GM04503 (cell line): ENCODE measurements around the gene CACNA1A.

ENCODE experiments used
- DNase-seq: peaks from one replicate; pipeline ENCODE4 v3.0.0-alpha.2; 2012; ENCODE audit warnings: low read depth

The CACNA1A gene

DNA sequence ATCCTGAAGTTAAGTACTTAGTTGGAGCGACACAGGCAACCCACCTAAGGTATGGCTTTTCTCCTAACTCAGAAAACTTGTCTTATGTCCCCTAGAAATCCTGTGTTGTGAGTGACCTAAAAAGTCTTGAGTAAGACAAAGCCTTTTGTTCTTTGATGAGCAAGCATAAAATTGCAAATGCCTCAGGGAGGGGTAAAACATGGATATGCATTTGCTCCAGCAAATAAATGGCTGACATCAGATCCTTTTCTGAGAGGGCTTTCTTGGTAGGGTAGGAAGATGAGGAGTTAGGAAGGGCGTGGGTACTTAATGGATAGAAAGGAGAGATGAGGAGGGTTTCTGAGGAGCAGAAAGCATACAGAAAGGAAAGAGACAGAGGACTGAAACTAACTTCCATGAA is 192.4 kb downstream of the CACNA1A start:
- DNase-seq, result no peak

DNA sequence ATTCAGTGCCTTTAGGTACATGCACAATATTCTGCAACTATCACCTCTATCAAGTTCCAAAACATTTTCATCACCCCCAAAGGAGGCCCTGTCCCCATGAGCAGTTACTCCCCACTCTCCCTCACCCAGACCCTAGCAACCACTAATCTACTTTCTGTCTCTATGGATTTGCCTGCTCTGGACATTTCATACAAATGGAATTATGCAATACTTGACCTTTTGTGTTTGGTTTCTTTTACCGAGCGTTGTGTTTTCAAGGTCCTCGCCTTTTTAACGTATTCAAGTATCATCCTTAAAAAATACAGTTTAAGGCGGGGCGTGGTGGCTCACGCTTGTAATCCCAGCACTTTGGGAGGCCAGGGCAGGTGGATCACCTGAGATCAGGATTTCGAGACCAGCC is 196.4 kb downstream of the CACNA1A start:
- no peak for DNase-seq

DNA sequence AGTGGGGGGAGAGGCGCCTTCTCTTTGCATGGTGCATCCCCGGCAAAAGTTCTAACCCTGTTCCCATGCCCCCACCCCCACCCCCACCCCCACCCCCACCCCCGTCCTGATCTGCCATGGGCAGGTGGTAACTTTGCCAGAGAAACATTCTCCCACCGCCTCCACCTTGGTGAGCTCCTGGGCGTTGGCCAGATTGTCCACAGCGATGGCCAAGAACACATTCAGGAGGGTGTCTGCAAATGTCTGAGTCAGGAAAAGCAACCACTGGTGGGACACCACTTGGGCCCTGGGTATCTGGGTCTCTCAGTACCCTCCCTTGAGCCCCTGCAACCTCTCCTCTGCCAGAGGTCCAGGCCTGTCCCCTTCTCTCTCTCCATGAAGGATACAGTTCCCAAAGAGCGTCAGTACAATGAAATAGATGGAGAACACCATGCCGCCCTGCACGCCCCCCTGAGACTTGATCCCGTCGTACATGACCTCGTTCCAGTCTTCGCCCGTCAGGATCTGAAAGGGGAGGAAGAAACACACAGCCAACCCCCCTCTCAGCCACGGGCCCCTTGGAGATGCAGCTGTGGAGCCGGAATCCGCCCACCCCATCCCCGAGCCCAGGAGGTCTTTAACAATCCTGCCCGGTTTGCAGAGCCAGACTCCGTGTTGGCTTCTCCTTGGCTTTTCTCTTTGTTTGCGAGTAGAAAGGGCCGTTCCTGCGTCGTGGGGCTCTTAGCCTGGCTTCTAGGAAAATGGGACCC is 202.7 kb downstream of the CACNA1A start:
- no peak for DNase-seq

DNA sequence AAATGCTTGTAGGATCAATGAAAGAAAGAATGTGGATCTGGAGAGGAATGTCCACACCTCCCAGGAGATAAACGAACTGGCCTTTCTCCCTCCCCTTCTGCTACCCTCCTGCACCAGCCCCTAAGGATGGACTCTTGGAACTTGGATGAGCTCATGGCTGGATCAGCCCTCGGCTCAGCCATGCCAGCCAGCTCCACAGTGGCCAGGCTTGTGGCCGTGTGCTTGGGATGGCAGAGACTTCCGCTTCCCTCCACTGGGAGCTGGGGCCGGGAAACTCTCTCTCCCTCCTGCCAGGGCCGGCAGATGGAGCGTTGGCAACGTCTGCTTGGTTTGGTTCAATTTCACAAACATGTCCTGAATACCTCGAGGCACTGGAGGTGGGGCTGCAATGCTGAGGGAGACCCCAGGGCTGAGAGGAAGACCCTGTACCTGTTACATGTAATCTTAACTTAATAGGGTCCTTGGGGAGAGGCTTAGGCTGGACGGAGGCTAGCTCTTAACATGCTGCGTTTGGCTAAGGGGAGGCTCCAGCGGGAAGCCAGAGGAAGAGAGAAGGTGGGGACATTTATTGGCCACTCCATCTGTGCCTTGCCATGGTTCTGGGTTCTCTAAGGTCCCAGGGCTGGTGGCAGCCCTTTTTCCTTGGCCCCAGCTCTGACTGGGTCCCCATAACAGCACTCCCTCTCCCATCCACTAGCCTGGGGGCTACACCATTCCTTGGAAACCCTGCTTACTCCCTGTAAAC is 203.6 kb downstream of the CACNA1A start:
- no peak for DNase-seq

DNA sequence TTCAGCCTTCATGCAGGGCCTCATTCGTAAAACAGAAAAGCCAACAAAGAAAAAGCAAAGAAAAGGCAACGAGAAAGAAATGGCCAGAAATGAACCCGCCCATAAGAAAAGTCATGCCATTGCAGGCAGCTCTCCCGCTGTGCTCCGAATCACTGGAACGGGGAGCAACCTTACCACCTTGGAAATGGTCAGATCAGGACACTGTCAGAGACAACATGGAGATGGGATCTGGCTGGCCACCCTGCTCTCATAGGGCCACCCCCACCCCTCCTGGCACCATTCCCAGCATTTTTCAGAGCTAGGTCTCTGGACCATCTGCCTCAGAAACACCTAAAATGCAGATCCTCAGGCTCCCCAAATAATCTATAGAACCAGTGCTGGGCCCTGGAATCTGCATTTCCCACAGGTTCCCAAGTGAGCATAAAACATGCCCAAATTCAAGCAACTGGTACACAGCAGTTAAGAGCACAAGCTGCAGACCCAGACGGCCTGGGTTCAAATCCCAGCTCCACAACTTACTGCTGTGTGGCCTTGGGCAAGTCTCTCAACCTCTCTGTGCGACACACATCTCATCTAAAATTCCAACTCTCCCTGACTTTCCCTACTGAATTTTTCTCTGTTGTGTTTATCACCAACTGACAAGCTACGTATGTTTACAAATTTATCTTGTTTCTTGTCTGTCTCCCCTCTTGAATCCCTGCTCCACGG is 204.5 kb downstream of the CACNA1A start:
- no peak for DNase-seq

DNA sequence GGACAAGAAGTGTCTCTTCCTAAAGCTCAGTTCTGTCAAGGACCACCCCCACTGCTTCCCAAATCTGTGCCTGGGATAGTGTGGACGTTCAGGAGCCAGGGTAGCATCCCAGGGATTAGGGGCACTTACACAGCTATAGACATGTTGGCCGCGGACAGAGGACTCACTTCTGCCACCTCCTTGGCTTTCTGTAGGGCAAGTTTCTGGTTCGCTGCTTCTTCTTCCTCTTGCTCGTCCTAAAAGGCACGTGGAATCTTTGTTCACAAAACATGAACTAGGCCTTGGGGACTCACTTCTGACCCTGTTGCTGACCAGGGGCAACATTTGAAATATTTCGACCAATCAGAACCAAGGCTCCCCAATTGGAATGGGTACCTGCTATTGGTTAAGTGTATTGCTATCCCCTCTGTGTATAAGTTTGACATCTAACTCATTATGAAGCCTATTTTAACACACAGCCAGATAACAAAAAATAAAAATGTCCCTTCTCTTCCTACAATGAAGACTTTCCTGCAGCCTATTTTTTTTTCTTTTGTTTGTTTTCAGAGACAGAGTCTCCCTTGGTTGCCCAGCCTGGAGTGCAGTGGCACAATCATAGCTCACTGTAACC is 205.8 kb downstream of the CACNA1A start:
- DNase-seq, result no peak

DNA sequence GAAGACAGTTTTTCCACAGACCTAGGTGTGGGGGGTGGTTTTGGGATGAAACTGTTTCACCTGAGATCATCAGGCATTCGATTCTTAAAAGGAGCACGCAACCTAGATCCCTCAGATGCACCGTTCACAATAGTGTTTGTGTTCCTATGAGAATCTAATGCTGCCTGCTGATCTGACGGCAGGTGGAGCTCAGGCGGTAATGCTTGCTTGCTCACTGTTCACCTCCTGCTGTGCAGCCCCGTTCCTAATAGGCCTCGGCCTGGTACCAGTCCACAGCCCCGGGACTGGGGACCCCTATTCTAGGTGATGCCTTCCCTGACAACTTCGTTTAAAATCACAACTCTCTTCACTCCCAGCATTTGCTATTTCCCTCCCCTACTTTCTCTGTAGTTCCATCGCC is 206.4 kb downstream of the CACNA1A start:
- no peak for DNase-seq

DNA sequence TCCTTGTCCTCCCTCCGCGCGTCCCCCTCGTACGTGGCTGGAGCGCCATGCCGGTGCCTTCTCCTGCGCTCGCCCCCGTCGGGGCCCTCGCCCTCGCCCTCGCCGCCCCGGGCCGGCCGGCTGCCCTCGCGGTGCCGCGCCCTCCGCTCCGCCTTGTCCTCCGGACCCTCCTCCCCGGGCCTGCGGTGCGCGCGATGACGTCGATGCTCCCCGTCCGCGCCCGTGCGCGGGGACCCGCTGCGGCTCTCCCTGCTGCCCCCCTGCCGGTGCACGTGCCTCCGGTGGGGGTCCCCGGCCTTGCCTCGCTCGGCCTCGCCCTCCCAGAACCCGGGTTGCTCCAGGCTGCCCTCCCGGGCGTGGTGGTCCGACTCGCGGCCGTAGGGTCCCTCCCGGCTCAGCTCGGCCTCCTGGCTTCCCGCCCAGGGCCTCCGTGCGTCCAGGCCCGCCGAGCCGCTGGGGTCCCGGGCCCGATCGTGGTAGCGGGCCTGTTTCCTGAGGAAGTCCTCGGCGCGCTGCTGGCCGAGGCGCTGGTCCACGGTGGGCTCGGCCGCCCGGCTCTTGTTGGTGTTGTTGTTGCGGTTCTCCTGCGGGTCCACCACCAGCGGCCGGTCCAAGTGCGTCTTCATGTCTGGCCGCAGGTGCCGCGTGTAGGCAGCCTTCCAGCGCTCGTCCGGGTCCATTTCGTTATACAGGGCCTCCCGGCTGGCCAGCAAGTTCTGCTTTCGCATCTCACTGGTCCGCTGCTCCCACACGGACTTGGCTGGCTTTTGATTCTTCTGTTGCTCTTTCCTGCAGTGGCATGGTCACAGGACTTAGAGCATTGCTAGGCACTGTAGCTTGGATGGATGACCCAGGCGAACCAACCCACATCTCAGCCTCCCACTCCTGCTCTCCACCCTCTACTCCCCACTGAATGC is 207.5 kb downstream of the CACNA1A start:
- DNase-seq, result no peak

DNA sequence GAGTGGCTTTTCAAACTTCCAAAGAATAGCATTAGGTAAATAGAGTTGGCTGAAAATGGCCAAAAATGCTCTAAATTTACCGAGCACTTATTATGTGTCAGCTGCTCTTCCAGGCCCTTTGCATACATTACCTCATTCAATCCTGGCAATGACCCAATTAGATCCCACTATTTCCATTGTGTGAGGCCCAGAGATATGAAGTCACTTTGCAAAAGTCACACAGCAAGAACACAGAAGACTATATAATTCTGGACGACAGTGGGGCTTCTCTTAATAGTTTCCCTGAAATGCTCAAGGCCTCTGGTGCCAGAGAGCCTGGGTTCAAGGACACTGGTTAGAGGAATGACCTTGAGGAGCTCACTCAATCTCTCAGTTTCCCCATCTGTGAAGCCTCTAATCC is 209.3 kb downstream of the CACNA1A start:
- no peak for DNase-seq

DNA sequence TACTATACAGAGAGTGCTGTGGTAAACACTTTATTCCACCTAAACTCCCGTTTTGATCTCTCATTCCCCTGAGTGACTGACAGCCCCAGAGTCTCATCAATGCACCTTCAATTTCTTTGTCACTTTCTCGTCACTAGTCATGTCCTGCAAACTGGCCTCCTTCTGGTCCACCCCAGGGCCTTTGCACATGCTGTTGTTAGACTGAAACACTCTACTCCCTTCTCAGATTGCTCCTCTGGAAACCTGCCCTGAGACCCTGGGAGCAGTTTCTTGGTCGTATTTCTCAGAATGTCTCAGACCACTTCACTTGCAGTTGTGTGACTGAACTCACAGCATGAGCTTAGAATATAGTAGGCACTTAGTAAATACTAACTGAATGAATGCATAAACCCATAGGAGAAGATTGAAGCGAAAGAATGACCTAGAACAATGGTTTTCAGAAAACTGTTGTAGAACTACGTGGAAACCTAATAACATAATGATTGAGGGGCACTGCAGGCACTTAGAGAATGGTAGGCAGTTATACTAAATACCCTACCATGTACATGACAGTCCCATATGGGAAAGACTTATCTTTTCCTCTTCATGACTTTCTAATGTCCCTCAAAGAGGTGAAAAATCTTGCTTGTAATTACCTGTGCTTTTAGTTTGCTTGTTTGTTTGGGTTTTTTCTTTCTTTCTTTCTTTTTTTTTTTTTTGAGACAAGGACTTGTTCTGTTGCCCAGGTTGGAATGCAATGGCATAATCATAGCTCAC is 211.3 kb downstream of the CACNA1A start:
- no peak for DNase-seq

DNA sequence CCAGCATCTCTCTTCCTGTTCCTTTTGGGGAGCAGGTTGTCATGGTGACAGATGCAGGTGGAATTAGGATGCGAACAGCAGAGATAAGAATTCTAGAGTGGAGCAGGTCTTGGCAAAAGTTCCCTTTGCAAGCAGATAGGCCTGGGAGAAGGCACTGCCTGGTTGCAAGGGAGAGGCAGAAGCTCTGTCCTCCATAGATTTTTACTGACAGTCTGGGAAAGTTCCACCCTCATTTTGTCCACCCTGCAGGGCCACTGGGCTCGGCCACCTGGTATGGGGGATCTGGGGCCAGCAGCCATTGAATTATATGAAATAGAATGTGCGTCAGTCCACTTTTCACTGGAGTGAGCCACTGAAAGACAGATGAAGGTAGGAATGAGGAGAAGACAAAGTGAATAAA is 214.4 kb downstream of the CACNA1A start:
- DNase-seq, result no peak

DNA sequence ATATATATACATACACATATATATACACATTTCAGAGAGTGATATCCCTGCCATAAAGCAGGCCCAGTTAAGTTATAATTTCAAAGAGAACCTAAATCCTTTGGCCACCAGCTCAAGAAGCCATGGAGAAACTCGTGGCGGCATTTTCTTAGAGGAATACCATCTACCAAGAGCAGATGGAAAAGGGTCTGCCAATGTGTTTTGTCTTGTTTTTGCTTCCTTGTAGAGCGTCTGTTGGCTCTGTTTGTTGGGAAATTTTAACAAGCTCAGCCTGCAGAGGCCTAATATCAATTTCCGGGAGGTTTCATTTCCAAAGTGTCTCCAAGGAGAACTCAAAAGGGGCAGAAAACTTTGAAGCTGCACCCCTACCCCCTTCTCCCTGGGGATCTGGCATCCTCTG is 215.5 kb downstream of the CACNA1A start:
- DNase-seq, result no peak

DNA sequence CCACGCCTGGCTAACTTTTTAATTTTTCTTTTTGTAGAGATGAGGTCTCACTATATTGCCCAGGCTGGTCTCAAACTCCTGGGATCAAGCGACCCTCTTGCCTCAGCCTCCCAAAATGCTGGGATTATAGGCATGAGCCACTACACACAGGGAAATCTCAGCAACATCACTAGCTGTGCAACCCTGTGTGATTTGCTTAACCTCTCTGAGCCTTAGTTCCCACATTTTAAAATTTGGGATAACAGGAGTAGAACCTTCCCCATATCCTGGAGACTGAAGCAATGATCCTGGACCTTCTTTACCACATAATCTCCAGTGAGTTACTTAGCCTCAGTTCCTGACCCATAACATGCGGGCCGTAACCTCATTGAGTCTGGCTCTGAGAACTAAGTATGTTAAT is 217.0 kb downstream of the CACNA1A start:
- no peak for DNase-seq

DNA sequence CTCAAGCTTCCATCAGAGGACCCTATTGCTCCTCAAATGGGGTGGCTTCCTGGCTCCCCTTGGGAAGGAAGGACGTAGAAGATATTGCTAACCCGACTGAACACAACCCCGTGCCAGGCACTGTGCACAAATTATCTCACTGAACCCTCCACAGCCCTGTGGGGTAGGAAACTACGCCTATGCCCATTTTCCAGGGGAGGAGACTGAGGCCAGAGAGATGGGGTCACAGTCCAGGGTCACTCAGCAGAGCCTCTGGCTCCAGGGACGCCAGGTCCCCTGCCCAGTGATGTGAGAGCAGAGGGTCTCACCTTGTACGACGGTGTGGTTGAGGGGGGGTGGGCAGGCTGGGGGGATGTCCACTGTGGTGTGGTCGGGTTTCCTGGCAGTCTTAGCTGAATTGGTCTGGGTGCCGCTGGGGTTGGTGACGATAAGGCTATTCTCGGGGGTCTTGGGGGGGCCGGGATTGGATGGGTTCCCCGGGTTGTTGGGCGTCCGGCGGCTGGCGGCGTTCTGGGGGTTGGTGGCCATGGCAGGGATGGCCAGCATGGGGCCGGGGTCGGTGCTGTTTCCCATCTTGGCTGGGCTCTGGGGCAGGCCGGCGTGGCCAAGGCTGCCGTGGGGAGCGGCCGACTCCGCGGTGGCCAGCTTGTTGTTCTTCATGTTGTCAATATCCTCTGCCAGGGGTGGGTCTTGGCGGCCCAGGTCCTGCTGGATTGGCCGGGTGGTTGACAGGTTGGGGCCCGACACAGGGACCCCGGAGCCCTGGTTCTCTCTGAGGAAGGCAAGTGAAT is 219.9 kb downstream of the CACNA1A start:
- DNase-seq, result no peak

DNA sequence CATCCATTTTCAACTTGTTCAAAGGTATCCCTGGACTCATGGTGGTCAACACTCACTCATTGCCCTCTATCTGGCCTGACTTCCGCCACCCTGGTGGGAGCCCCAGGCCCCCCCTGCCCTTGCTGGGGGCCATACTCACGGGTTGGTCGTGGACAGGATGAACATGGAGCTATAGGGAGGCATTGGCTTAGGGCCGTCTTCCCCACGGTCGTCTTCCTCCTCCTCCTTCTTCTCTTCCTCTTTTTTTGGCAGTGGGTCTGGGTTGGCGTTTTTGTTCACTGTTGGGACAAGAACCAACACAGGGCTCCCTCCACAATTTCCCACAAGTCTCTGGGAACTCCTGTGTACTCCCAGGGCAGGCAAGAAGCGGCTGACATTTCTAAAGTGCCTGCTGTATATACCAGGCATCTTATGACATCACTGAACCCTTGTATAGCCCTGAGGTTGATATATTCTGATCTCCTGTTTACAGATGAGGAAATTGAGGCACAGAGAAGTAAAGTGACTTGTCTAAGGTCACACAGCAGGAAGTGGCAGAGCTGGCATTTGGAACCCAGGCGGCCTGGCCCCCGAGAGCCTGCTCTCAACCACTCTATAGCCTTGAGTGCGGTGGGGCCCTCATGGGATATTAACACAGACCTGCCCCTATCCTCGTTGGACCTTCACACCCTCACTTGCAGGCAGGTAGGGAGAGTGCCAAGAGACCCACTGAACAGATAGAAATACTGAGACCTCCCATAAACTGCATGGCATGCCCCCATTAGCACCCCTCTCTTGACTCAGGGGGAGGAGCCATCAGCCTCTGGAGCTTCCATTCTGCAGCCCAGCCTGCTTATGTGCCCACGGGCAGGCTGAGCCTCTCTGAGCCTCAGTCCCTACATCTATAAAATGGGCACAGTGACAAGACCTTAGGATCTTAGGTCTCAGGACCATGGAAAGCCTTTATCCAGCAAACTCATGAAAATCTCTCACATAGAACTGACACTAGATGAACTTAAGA is 221.1 kb downstream of the CACNA1A start:
- DNase-seq, result no peak

DNA sequence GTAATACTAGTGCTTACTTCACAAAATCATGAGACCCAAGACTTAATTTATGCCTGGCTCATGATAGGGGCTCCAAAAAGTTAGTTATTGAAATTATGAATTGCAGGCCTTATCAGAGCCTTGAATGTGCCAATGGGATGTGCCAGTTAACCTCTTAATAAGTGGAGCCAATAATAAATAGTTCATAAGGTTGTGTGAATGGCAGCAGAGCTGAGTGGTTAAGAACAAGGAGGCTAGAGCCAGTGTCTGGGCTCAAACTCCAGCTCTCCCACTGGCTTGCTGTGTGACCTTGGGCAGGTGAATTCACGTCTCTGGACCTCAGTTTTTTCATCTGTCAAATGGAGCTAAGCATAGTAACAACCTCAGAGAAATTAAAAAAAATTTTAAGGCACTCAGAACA is 222.4 kb downstream of the CACNA1A start:
- no peak for DNase-seq

DNA sequence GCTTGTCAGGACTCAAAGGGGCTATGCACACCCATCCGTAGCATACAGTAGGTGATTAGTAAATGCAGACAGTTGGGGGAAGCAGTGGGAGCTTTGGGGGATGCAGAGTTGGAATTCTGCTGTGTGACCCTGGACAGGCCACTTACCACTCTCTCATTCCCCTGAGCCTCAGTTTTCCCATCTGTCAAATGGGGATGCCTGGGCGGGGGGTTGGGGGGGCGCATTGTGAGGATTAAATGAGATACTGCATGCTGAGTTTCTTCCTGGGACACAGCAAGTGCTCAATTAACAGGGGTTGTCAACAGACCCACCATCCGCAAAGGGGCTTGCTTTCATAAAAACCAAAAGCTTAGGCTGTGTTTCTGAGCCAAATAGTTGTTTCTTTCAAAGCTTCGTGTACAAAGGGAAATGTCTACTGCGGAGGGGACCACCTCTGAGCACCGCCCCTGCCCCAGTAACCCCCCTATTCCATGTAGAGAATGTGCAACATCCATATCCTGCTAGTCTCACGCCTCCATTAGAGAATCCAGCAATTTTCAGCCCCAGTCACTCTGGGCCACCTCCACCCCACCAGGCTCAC is 223.7 kb downstream of the CACNA1A start:
- no peak for DNase-seq

DNA sequence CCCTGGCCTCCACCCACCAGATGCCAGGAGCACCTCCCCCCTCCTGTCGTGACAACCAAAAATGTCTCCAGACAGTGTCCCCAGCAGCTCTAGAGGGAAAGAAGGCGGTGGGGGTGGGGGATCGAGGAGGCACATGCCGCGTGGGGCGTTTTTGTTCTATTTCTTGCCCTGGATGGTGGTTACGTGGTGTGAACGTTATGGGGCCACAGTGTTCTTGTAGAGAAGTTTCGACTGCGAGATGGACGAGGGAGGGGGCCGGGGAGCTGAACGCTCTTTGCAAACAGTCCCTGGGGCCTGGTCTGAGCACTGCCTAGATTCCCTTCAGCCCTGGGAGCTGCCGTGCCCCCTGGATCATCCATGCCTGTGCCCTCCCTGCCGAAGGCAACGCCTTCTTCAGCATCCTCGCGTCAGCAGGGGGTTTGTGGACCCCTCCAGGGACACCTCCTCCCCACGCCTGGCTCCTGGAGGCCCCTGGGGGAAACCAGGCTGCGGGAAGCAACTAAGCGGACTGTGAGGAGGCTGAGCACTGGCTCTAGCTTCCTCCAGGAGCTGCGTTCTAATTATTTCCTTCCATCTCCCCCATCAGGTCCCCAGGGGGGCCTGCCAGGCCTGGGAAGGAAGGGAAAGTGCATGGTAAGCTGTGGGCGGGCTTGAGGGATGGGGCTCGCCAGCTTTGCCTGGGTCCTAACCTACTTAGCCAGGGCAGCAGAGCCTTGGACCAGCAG is 224.6 kb downstream of the CACNA1A start:
- no peak for DNase-seq
